ENCODE results near the gene MFSD12. TPM values are rescaled to one million over a fixed set of nuclear protein-coding genes. Genes with fewer than 3 reads are reported as not detected.

The MFSD12 gene
- total and polyA plus RNA-seq, 2 of the 8 experiments (the other 6 are each of a cell fraction or from before 2014, with no cell fraction given) = 59.6 to 71.3 TPM

DNA sequence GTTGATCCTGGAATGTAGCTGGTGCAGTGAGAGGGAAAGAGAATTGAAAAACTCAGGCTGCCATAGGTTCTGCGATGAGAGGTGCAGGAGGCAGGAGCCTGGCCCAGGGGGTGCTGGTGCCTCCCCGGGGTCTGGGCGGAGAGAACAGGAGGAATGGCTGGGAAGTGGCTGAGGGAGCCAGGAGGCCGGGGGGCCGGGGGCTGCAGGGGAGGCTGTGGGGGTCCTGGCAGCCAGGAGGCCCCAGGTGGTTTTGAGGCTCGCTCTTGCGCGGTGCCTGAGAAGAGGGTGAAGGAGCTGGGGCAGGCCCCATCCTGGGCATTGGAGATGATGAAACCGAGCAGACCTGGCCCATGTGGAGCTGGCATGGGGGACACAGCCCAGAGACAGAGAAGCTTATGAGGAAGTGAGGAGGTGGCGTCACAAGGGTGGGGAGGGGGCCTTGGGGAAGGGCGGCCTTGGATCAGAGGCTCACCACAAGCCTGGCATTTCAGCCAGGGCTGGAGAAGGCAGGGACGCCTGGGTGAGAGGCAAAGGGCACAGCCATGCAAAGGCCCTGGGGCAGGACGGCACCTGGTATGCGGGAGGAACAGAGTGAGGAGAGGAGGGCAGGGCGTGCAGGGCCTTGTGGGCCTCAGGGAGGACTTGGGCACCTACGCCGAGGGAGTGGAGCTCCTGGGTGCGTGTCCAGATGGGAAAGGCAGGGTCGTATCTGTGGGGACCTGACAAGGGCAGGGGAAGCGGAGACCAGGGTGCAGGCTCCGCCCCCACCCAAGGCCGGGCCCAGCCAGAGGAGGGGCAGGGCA is 19.7 kb downstream of the MFSD12 start:
- TF ChIP-seq JUN (IDR thresholded peaks at IDR 0.05; ENCODE audit: low read depth, low read length) (no peak), CBX8 (IDR thresholded peaks at IDR 0.05; ENCODE audit: borderline replicate concordance, low read depth, low read length) (no peak), POLR2A (IDR thresholded peaks at IDR 0.05; ENCODE audit: control extremely low read depth in 1 of 2, low read depth in 2 of 2, low read length in 2 of 2) (0 out of 3 replicates have a peak, but pooled peaks of 1 of the 2 experiments have one; percentile 19), GTF2F1 (IDR thresholded peaks at IDR 0.05; ENCODE audit: borderline replicate concordance, low read depth, low read length) (no peak), KDM1A (IDR thresholded peaks at IDR 0.05; ENCODE audit: borderline replicate concordance, low read length) (peak; percentile 83; the same call in 1 of the 2 replicates), BCL11A (IDR thresholded peaks at IDR 0.05; ENCODE audit: low read depth in 2 of 2, low read length in 2 of 2) (no peak)
- 84% methylated on average over 19 of the region's 22 CpGs; no CpG with 5 or more reads in 1 of the 2 experiments for WGBS, 2 experiments (ENCODE audit: extremely low coverage in 1 of 2, insufficient coverage in 1 of 2, insufficient read length in 1 of 2, insufficient replicate concordance in 2 of 2, low coverage in 1 of 2, low lambda C conversion rate in 2 of 2, missing lambda C conversion rate in 1 of 2)
- Histone ChIP-seq H3K4ac (replicated peaks; ENCODE audit: insufficient read length, low read depth, low read length) (no peak overlapping the region), H3K14ac (ENCODE audit: insufficient read length) (no peak overlapping the region), H2AK5ac (ENCODE audit: low read depth, low read length) (peak overlapping the region; percentile 93; the same call in 1 of the 2 replicates), H4K91ac (replicated peaks; ENCODE audit: insufficient read length, low read length) (no peak overlapping the region), H3K23ac (ENCODE audit: insufficient read length) (no peak overlapping the region), H3K36me3 (ENCODE audit: control insufficient read depth in 2 of 4, insufficient read depth in 4 of 4, low read length in 3 of 4) (peaks cover 0 to 26% (median 11%) of the 10 kb centered on the region in 4 experiments; a peak in 6 of 8 replicates), H2BK12ac (ENCODE audit: low read depth, low read length) (no peak overlapping the region), H3K4me1 (replicated peaks in 1 of 4; ENCODE audit: control insufficient read depth in 3 of 4, insufficient read depth in 4 of 4, low read length in 3 of 4) (peaks cover 3 to 11% (median 6%) of the 10 kb centered on the region in 4 experiments; a peak in 6 of 7 replicates), H2BK20ac (ENCODE audit: low read length) (no peak overlapping the region), H3K4me2 (ENCODE audit: insufficient read depth in 1 of 2, low read depth in 2 of 2, low read length in 2 of 2) (no peak overlapping the region; a peak in 1 of 4 replicates), H3K79me2 (ENCODE audit: control insufficient read depth in 1 of 2, insufficient read depth in 2 of 2, low read length in 2 of 2) (no peaks in the 10 kb centered on the region), H2AFZ (ENCODE audit: low read length) (no peak overlapping the region), H3K9ac (replicated peaks in 1 of 4; ENCODE audit: extremely low read depth in 1 of 4, low read depth in 3 of 4, low read length in 3 of 4) (no peak overlapping the region), H4K20me1 (replicated peaks in 1 of 2; ENCODE audit: control insufficient read depth in 1 of 2, insufficient read depth in 2 of 2, low read length in 2 of 2) (peaks cover 8 to 16% of the 10 kb centered on the region in 2 experiments), H3K4me3 (ENCODE audit: extremely low read depth in 1 of 4, insufficient read depth in 2 of 4, low read depth in 3 of 4, low read length in 4 of 4) (no peak overlapping the region), H2BK120ac (replicated peaks; ENCODE audit: low read depth, low read length) (no peak overlapping the region), H4K5ac (ENCODE audit: insufficient read length, low read depth, low read length) (no peak overlapping the region), H3K79me1 (ENCODE audit: low read depth, low read length) (0 out of 2 replicates have a peak, but pooled peaks cover 2% of the 10 kb centered on the region), H3K9me3 (ENCODE audit: insufficient read depth in 2 of 2, low read depth in 1 of 2, low read length in 1 of 2) (no peaks in the 10 kb centered on the region), H3K27me3 (replicated peaks in 1 of 4; ENCODE audit: control insufficient read depth in 3 of 4, extremely low read depth in 1 of 4, insufficient read depth in 3 of 4, low read length in 3 of 4) (no peaks in the 10 kb centered on the region), H3K23me2 (ENCODE audit: low read depth, low read length) (no peaks in the 10 kb centered on the region), H3K18ac (ENCODE audit: extremely low read depth, low read length) (no peak overlapping the region), H4K8ac (ENCODE audit: extremely low read depth, insufficient read depth, low read length) (no peak overlapping the region; the same call in 1 of the 2 replicates), H3K27ac (ENCODE audit: low read depth, low read length) (no peak overlapping the region), H2BK5ac (ENCODE audit: low read depth, low read length) (no peak overlapping the region), H3K56ac (replicated peaks; ENCODE audit: insufficient read length, low read depth, low read length) (no peak overlapping the region), H2BK15ac (ENCODE audit: low read length) (no peak overlapping the region)
- CTCF ChIA-PET (ENCODE audit: partially characterized antibody) = interaction anchor here (0.7 to 6.9 kb wide), 14 partner anchors 9 to 207 kb away, joined by 3 to 54 read pairs (median 3); no protein-coding TSS in a partner anchor
- POLR2A ChIA-PET (ENCODE audit: partially characterized antibody) = interaction anchor here (1.2 to 4.0 kb wide), 7 partner anchors 8 to 84 kb away, joined by 3 to 30 read pairs (median 4); partner anchors contain the start of gene MFSD12
- no peak for DNase-seq (ENCODE audit: low read depth in 1 of 2, low spot score in 2 of 2)
- FAIRE-seq = no peak

Measured in H1 (cell line).